ENCODE measurements around the gene C3. TPM values are rescaled to one million over a fixed set of nuclear protein-coding genes. Genes with fewer than 3 reads are reported as not detected.

The C3 gene
- total RNA-seq, 6 donors from 2014 or later, result 461 to 1,221 (median 854) TPM

DNA sequence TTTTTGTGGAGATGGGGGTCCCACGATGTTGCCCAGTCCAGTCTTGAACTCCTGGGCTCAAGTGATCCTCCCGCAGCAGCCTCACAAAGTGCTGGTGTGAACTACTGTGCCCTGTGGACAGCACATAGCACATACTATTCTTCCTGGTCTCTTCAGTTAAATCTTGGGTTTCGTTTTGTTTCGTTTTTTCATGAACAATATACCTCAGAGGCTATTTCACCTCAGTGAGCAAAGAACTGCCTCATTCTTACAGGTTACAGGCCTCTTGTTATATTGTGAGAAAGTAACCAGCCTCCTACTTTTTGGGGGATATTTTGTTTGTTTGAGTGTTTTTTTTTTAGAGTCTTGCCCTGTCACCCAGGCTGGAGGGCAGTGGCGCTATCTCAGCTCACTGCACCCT is 1.3 kb upstream of the C3 start:
- ATAC-seq (ENCODE audit: low FRiP score in 2 of 2) (no peak), DNase-seq (no peak)
- 53 to 61% methylated on average over 5 of the region's 5 CpGs for WGBS, 2 donors

DNA sequence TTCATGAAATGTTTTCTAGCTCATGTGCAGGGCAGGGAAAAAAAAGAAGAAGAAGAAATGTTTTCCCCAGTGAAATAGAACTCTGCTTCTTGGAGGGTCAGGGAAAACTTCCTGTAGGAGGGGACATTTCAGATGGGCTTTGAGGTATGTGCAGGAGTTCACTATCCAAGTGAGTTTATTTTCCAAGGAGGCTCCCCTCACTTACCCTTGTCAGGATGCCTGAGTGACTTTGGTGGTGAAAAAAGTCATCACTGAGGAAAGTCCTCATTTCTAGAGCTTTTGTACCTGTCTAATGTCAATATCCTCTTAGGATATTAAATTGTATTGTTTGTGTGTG is 656 bp upstream of the C3 start:
- H3K9me3 ChIP-seq, result no peaks in the 10 kb centered on the region
- ATAC-seq (ENCODE audit: low FRiP score in 2 of 2) (no peak), DNase-seq (no peak)
- H3K36me3 ChIP-seq, result peaks cover 0 to 16% (median 0%) of the 10 kb centered on the region in 4 donors
- H3K4me1 ChIP-seq, result peaks cover 22 to 40% (median 34%) of the 10 kb centered on the region in 4 donors
- H3K4me3 ChIP-seq, result no peak overlapping the region
- TF ChIP-seq EP300 (IDR thresholded peaks at IDR 0.05) (no peak), POLR2A (IDR thresholded peaks at IDR 0.05) (no peak), POLR2AphosphoS5 (IDR thresholded peaks at IDR 0.05) (no peak)
- TF ChIP-seq, protein P1, sequence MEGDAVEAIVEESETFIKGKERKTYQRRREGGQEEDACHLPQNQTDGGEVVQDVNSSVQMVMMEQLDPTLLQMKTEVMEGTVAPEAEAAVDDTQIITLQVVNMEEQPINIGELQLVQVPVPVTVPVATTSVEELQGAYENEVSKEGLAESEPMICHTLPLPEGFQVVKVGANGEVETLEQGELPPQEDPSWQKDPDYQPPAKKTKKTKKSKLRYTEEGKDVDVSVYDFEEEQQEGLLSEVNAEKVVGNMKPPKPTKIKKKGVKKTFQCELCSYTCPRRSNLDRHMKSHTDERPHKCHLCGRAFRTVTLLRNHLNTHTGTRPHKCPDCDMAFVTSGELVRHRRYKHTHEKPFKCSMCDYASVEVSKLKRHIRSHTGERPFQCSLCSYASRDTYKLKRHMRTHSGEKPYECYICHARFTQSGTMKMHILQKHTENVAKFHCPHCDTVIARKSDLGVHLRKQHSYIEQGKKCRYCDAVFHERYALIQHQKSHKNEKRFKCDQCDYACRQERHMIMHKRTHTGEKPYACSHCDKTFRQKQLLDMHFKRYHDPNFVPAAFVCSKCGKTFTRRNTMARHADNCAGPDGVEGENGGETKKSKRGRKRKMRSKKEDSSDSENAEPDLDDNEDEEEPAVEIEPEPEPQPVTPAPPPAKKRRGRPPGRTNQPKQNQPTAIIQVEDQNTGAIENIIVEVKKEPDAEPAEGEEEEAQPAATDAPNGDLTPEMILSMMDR (IDR thresholded peaks at IDR 0.05), result no peak
- peak overlapping the region; percentile 63 to 81 (median 74) for H3K27ac ChIP-seq
- H3K27me3 ChIP-seq, result no peaks in the 10 kb centered on the region

More for the DNA sequence above, 1.3 kb upstream of the C3 start:
- TF ChIP-seq, protein P1 (IDR thresholded peaks at IDR 0.05), result no peak
- TF ChIP-seq EP300 (IDR thresholded peaks at IDR 0.05) (no peak), POLR2AphosphoS5 (IDR thresholded peaks at IDR 0.05) (no peak), POLR2A (IDR thresholded peaks at IDR 0.05) (no peak)
- H3K4me1 ChIP-seq, result peaks cover 22 to 40% (median 34%) of the 10 kb centered on the region in 4 donors
- peaks cover 0 to 16% (median 0%) of the 10 kb centered on the region in 4 donors for H3K36me3 ChIP-seq
- peak overlapping the region; percentile 63 to 81 (median 74) for H3K27ac ChIP-seq
- H3K4me3 ChIP-seq, result no peak overlapping the region
- no peaks in the 10 kb centered on the region for H3K27me3 ChIP-seq
- no peaks in the 10 kb centered on the region for H3K9me3 ChIP-seq

DNA sequence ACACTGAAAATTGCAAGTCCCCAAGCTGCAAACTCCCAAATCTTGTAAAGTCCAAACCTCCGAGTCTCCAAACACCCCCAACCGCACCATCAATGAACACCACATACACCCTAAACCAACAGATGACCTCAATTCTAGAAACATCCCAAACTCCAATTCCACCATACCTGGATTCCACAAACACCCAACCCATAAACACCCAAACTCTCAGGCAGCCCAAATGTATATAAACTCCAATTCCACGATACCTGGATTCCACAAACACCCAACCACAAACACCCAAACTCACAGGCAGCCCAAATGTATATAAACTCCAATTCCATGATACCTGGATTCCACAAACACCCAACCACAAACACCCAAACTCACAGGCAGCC is 470 bp downstream of the C3 start:
- peak overlapping the region in 3 of 4 donors; percentile 32 to 48 (median 45) for H3K4me3 ChIP-seq
- 70% methylated on average over 3 of the region's 3 CpGs for WGBS, 2 donors

DNA sequence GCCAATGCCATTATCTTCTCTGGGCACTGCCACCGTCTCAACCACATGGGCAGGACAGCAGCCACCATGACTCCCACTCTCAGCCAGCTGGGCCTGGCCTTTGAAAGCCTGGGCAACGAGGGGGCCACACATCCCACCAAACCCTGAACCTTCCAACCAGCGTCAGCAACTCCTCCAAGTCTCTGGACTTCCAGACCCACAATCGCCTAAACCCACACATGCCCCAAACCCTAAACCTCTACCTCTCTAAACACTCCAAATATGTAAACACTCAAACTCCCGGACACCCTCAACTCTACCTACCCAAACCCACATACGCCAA is 949 bp downstream of the C3 start:
- H3K4me3 ChIP-seq, result peak overlapping the region in 3 of 4 donors; percentile 32 to 48 (median 45)
- DNase-seq, result no peak
- peaks cover 0 to 16% (median 0%) of the 10 kb centered on the region in 4 donors for H3K36me3 ChIP-seq
- H3K4me1 ChIP-seq, result peaks cover 22 to 40% (median 34%) of the 10 kb centered on the region in 4 donors
- ATAC-seq (ENCODE audit: low FRiP score in 2 of 2), result no peak
- H3K27me3 ChIP-seq, result no peaks in the 10 kb centered on the region
- TF ChIP-seq, protein P1 (IDR thresholded peaks at IDR 0.05), result no peak
- TF ChIP-seq POLR2A (IDR thresholded peaks at IDR 0.05), result peak in 1 of 4 donors; percentile 16
- H3K9me3 ChIP-seq, result no peaks in the 10 kb centered on the region
- H3K27ac ChIP-seq, result peak overlapping the region; percentile 21 to 81 (median 27)
- 57 to 66% methylated on average over 6 of the region's 6 CpGs for WGBS, 2 donors

More for the DNA sequence above, 470 bp downstream of the C3 start:
- TF ChIP-seq POLR2AphosphoS5 (IDR thresholded peaks at IDR 0.05), result no peak
- TF ChIP-seq, protein P1 (IDR thresholded peaks at IDR 0.05), result no peak
- TF ChIP-seq EP300 (IDR thresholded peaks at IDR 0.05), result no peak
- TF ChIP-seq POLR2A (IDR thresholded peaks at IDR 0.05), result no peak
- Histone ChIP-seq H3K9me3 (no peaks in the 10 kb centered on the region), H3K4me1 (peaks cover 22 to 40% (median 34%) of the 10 kb centered on the region in 4 donors), H3K27me3 (no peaks in the 10 kb centered on the region), H3K27ac (peak overlapping the region in 3 of 4 donors; percentile 27 to 81 (median 63)), H3K36me3 (peaks cover 0 to 16% (median 0%) of the 10 kb centered on the region in 4 donors)
- DNase-seq (no peak), ATAC-seq (ENCODE audit: low FRiP score in 2 of 2) (no peak)

Data from upper lobe of left lung (tissue), 6 donors.